Effector memory CD4-positive, alpha-beta T cell (primary cell): ENCODE measurements around the gene GTPBP4.
A peak's percentile ranks its signal among the peaks of the same experiment; 100 is the strongest.

Experiments
- DNase-seq, 3 donors: peaks; one replicate each; pipeline ENCODE4 v3.0.0-alpha.2; 2020
- H3K27ac ChIP-seq: 2 replicates; pipeline ENCODE4 v1.7.0; 2013; ENCODE audit warnings: mild to moderate bottlenecking, low read length, moderate library complexity; ENCODE audit not compliant: insufficient read depth, poor library complexity, severe bottlenecking
- H3K27me3 ChIP-seq: replicated peaks from 2 replicates; pipeline ENCODE4 v1.7.0; 2013; ENCODE audit warnings: mild to moderate bottlenecking, low read length; ENCODE audit not compliant: insufficient read depth, control insufficient read depth, poor library complexity, severe bottlenecking
- H3K36me3 ChIP-seq: 2 replicates; pipeline ENCODE4 v1.7.0; 2013; ENCODE audit warnings: mild to moderate bottlenecking, low read length, moderate library complexity; ENCODE audit not compliant: control insufficient read depth, insufficient read depth
- H3K4me1 ChIP-seq: 2 replicates; pipeline ENCODE4 v1.7.0; 2013; ENCODE audit warnings: low read length, mild to moderate bottlenecking; ENCODE audit not compliant: control insufficient read depth, insufficient read depth, poor library complexity, severe bottlenecking
- H3K4me3 ChIP-seq: 2 replicates; pipeline ENCODE4 v1.7.0; 2013; ENCODE audit warnings: low read length, low read depth, mild to moderate bottlenecking; ENCODE audit not compliant: insufficient read depth, poor library complexity, severe bottlenecking
- H3K9me3 ChIP-seq: 2 replicates; pipeline ENCODE4 v1.7.0; 2013; ENCODE audit warnings: mild to moderate bottlenecking, low read length, moderate library complexity; ENCODE audit not compliant: control insufficient read depth

Gene GTPBP4

DNA sequence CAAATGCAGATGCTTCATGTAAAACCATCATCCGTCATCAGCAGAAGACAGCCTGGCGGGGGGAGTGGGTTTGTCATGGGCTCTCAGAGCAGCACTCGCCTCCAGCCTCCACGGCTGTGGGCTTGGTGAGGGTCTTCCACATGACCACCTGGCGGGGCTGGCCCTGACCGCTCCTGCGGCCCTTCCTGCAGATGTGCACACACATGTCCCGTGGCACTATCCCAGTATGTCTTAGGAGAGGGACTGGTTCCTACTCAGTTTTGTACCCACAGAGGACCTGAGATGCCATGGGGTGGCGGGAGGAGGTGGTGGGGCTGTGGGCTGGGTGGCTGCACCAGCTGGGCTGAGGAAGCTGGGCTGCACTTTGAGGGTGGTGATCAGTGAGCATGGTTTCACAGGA, 32.7 kb downstream of the GTPBP4 start:
- H3K27ac ChIP-seq: no peak overlapping the region

GRCh38 chr10:1022413-1022812, 34.2 kb downstream of the GTPBP4 start:
- no peaks in the 10 kb centered on the region for H3K9me3 ChIP-seq
- no peaks in the 10 kb centered on the region for H3K4me1 ChIP-seq
- peaks cover 13% of the 10 kb centered on the region for H3K36me3 ChIP-seq
- H3K27ac ChIP-seq: no peak overlapping the region
- no peak overlapping the region for H3K4me3 ChIP-seq
- no peaks in the 10 kb centered on the region for H3K27me3 ChIP-seq
- DNase-seq: no peak

More for the DNA sequence above, 32.7 kb downstream of the GTPBP4 start:
- DNase-seq: no peak
- Histone ChIP-seq H3K36me3 (peaks cover 28% of the 10 kb centered on the region), H3K9me3 (no peaks in the 10 kb centered on the region), H3K4me3 (no peak overlapping the region), H3K4me1 (no peaks in the 10 kb centered on the region), H3K27me3 (no peaks in the 10 kb centered on the region)

- Histone ChIP-seq H3K4me3 (no peak overlapping the region), H3K9me3 (no peaks in the 10 kb centered on the region), H3K27me3 (no peaks in the 10 kb centered on the region), H3K4me1 (no peaks in the 10 kb centered on the region), H3K36me3 (peaks cover 5% of the 10 kb centered on the region), H3K27ac (no peak overlapping the region)
- no peak for DNase-seq
Observed at GRCh38 chr10:1024103-1024502, 35.9 kb downstream of the GTPBP4 start.

DNA sequence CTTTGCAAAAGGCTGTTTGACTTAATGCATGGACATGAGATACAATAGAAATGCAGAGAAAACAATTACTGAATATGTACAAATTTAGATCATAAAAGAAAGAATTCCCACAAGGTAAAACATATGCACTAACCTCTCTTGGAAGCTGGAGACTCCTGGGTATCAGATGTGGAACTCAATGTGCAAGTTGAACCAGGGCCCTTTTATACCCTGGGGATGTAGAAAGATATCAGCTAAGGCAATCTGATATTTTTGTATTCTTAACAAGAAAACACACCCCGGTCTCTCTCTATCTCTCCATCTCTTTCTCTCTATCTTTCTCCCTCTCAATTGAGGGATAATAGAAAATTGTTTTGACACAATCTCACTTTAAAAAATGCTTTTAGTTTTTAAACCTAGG, 37.4 kb downstream of the GTPBP4 start, which contains the start of gene IDI2:
Gene IDI2, minus strand, starts transcription at position 177 of the 400 bp plus-strand sequence. CDS start 1,136 bp downstream, outside the sequence.
- Histone ChIP-seq H3K36me3 (no peaks in the 10 kb centered on the region), H3K27me3 (no peaks in the 10 kb centered on the region), H3K4me1 (no peaks in the 10 kb centered on the region), H3K4me3 (no peak within 1 kb of the TSS), H3K27ac (no peak within 1 kb of the TSS), H3K9me3 (no peaks in the 10 kb centered on the region)
- no peak for DNase-seq

- no peaks in the 10 kb centered on the region for H3K9me3 ChIP-seq
- DNase-seq: no peak
- H3K4me3 ChIP-seq: no peak overlapping the region
- H3K27ac ChIP-seq: no peak overlapping the region
- H3K4me1 ChIP-seq: no peaks in the 10 kb centered on the region
- H3K27me3 ChIP-seq: no peaks in the 10 kb centered on the region
- no peaks in the 10 kb centered on the region for H3K36me3 ChIP-seq
Observed at GRCh38 chr10:1026578-1026977, 38.3 kb downstream of the GTPBP4 start.

- H3K36me3 ChIP-seq: no peaks in the 10 kb centered on the region
- no peaks in the 10 kb centered on the region for H3K27me3 ChIP-seq
- no peaks in the 10 kb centered on the region for H3K9me3 ChIP-seq
- H3K4me3 ChIP-seq: no peak overlapping the region
- no peak for DNase-seq
- H3K4me1 ChIP-seq: no peaks in the 10 kb centered on the region
- no peak overlapping the region for H3K27ac ChIP-seq
Observed at GRCh38 chr10:1029838-1030237, 41.6 kb downstream of the GTPBP4 start.

DNA sequence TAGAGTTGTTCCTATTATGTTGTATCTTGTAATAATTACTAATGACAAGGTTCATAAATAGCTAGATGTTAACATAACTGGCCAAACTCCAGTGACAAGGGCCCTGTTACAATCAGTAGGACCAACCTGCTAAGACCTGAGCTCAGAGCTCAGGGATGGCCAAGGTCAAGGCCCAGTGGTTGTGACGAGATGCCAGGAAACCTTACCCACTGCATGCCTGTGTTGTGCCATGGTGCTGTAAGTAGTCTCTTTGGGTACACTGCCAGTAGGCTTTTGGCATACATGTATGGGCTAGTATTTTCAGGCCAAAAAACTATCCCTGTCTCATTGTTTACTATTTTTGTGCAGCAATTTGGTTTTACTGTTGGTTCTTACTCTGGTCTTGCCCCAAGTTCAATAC, 45.4 kb downstream of the GTPBP4 start:
- H3K27me3 ChIP-seq: no peaks in the 10 kb centered on the region
- H3K4me1 ChIP-seq: no peaks in the 10 kb centered on the region
- no peak overlapping the region for H3K4me3 ChIP-seq
- H3K27ac ChIP-seq: no peak overlapping the region
- H3K9me3 ChIP-seq: no peaks in the 10 kb centered on the region
- H3K36me3 ChIP-seq: peaks cover 3% of the 10 kb centered on the region
- no peak for DNase-seq

DNA sequence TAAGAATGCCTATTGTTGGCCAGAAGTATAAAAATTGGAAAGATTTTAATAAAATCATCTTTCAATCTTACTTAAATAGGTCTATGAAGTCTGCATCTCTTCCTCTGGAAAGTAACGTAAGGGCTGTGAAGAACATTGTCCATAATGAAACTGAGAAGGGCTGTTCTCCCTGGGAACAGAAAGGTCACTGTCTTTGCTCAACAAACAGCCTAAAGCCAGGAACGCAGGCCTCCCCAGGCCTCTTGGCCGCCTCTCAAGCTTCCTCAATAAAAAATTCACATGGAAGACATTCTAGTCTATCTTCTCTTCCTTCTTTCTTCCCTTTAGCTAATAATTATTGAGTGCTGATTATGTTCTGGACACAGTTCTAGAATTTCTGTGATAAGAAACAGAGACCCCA, 46.5 kb downstream of the GTPBP4 start:
- H3K36me3 ChIP-seq: peaks cover 3% of the 10 kb centered on the region
- H3K9me3 ChIP-seq: no peaks in the 10 kb centered on the region
- H3K4me3 ChIP-seq: no peak overlapping the region
- DNase-seq: no peak
- no peak overlapping the region for H3K27ac ChIP-seq
- H3K27me3 ChIP-seq: no peaks in the 10 kb centered on the region
- H3K4me1 ChIP-seq: no peaks in the 10 kb centered on the region

- Histone ChIP-seq H3K4me3 (no peak overlapping the region), H3K27ac (no peak overlapping the region)
Observed at GRCh38 chr10:1035201-1035600, 47.0 kb downstream of the GTPBP4 start.

DNA sequence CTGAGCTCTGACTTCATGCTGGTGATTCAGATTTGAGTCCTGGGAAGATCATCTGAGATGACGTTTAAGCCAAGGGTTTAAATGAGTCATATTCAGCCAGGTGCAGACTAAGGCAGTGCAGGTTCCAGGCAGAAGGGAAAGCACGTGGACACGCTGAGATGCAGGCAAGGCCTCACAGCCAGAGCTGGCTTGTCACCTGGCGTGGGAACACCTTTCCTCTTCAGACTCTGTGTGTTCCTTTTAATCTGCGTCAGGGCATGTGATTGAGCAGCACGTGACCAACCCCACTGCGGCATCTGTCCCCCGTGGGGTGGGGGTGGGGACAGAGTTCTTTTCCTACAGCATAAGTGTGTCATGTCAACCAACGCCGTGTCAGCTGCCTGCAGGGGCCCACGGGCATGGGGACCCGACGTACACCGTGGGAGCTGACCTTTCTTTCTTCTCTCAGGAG, 48.1 kb downstream of the GTPBP4 start:
- Histone ChIP-seq H3K4me3 (no peak overlapping the region), H3K27me3 (no peaks in the 10 kb centered on the region), H3K9me3 (no peaks in the 10 kb centered on the region), H3K27ac (no peak overlapping the region), H3K4me1 (no peaks in the 10 kb centered on the region), H3K36me3 (peaks cover 9% of the 10 kb centered on the region)
- DNase-seq: peak in 2 of 3 donors; percentile 25 to 51

More at GRCh38 chr10:1035201-1035600, 47.0 kb downstream of the GTPBP4 start:
- Histone ChIP-seq H3K36me3 (peaks cover 6% of the 10 kb centered on the region), H3K27me3 (no peaks in the 10 kb centered on the region), H3K4me1 (no peaks in the 10 kb centered on the region), H3K9me3 (no peaks in the 10 kb centered on the region)
- DNase-seq: no peak
